Renal cortex interstitium (tissue), 15 donors: ENCODE data around the gene RPP14. TPM values are rescaled to one million over a fixed set of nuclear protein-coding genes. Genes with fewer than 3 reads are reported as not detected.
"Not testable (repeated sequence)": the region's sequence is repeated elsewhere in the genome, so short reads cannot be mapped to it uniquely, and the experiment has no call there.

Experiments used
- DNase-seq, 11 donors: peaks; one replicate each; pipeline ENCODE4 v3.0.0-alpha.2; 2013; ENCODE audit warnings: low read depth in 9 of 11, low spot score in 4 of 11; ENCODE audit errors: extremely low read depth in 1 of 11
- long read RNA-seq, 16 experiments: transcript quantifications; one replicate each; lab custom pipeline, GENCODE V29; 2026
- polyA plus RNA-seq, 3 donors: library from polyadenylated mRNA; unstranded; fragments of 120-200 nt; gene quantifications; one replicate each; pipeline ENCODE4 v1.2.1, GENCODE V29; 2013; ENCODE audit not compliant: insufficient read length in 3 of 3

Gene RPP14
- 10 to 100 TPM; 19.8 to 23.4 (median 21.1) TPM for polyA plus RNA-seq
- long read RNA-seq, donor 1, full-length matches to known transcripts: 4 of 4 reads
- long read RNA-seq, donor 1, partial matches to known transcripts: 0 of 4 reads
- long read RNA-seq, donor 1, other reads (novel, unspliced or antisense): 0 of 4 reads
- long read RNA-seq, donor 2, full-length matches to known transcripts: 5 of 5 reads
- long read RNA-seq, donor 2, partial matches to known transcripts: 0 of 5 reads
- long read RNA-seq, donor 2, other reads (novel, unspliced or antisense): 0 of 5 reads
- long read RNA-seq, donor 3, full-length matches to known transcripts: 14 of 14 reads
- long read RNA-seq, donor 3, partial matches to known transcripts: 0 of 14 reads
- long read RNA-seq, donor 3, other reads (novel, unspliced or antisense): 0 of 14 reads
- long read RNA-seq, donor 4, full-length matches to known transcripts: 6 of 6 reads
- long read RNA-seq, donor 4, partial matches to known transcripts: 0 of 6 reads
- long read RNA-seq, donor 4, other reads (novel, unspliced or antisense): 0 of 6 reads
- long read RNA-seq, donor 5: 0 reads
- long read RNA-seq, donor 6, full-length matches to known transcripts: 3 of 3 reads
- long read RNA-seq, donor 6, partial matches to known transcripts: 0 of 3 reads
- long read RNA-seq, donor 6, other reads (novel, unspliced or antisense): 0 of 3 reads
- long read RNA-seq, donor 7, full-length matches to known transcripts: 4 of 4 reads
- long read RNA-seq, donor 7, partial matches to known transcripts: 0 of 4 reads
- long read RNA-seq, donor 7, other reads (novel, unspliced or antisense): 0 of 4 reads
- long read RNA-seq, donor 8, full-length matches to known transcripts: 14 of 14 reads
- long read RNA-seq, donor 8, partial matches to known transcripts: 0 of 14 reads
- long read RNA-seq, donor 8, other reads (novel, unspliced or antisense): 0 of 14 reads
- long read RNA-seq, donor 9, full-length matches to known transcripts: 6 of 6 reads
- long read RNA-seq, donor 9, partial matches to known transcripts: 0 of 6 reads
- long read RNA-seq, donor 9, other reads (novel, unspliced or antisense): 0 of 6 reads
- long read RNA-seq, donor 10, full-length matches to known transcripts: 11 of 11 reads
- long read RNA-seq, donor 10, partial matches to known transcripts: 0 of 11 reads
- long read RNA-seq, donor 10, other reads (novel, unspliced or antisense): 0 of 11 reads
- long read RNA-seq, donor 11, full-length matches to known transcripts: 3 of 3 reads
- long read RNA-seq, donor 11, partial matches to known transcripts: 0 of 3 reads
- long read RNA-seq, donor 11, other reads (novel, unspliced or antisense): 0 of 3 reads
- long read RNA-seq, donor 12, full-length matches to known transcripts: 5 of 5 reads
- long read RNA-seq, donor 12, partial matches to known transcripts: 0 of 5 reads
- long read RNA-seq, donor 12, other reads (novel, unspliced or antisense): 0 of 5 reads
- long read RNA-seq, donor 13, full-length matches to known transcripts: 10 of 10 reads
- long read RNA-seq, donor 13, partial matches to known transcripts: 0 of 10 reads
- long read RNA-seq, donor 13, other reads (novel, unspliced or antisense): 0 of 10 reads
- long read RNA-seq, donor 14, full-length matches to known transcripts: 5 of 5 reads
- long read RNA-seq, donor 14, partial matches to known transcripts: 0 of 5 reads
- long read RNA-seq, donor 14, other reads (novel, unspliced or antisense): 0 of 5 reads
- long read RNA-seq, donor 15, full-length matches to known transcripts: 3 of 18 reads
- long read RNA-seq, donor 15, partial matches to known transcripts: 15 of 18 reads
- long read RNA-seq, donor 15, other reads (novel, unspliced or antisense): 0 of 18 reads
- long read RNA-seq, donor 16, full-length matches to known transcripts: 14 of 14 reads
- long read RNA-seq, donor 16, partial matches to known transcripts: 0 of 14 reads
- long read RNA-seq, donor 16, other reads (novel, unspliced or antisense): 0 of 14 reads

DNA sequence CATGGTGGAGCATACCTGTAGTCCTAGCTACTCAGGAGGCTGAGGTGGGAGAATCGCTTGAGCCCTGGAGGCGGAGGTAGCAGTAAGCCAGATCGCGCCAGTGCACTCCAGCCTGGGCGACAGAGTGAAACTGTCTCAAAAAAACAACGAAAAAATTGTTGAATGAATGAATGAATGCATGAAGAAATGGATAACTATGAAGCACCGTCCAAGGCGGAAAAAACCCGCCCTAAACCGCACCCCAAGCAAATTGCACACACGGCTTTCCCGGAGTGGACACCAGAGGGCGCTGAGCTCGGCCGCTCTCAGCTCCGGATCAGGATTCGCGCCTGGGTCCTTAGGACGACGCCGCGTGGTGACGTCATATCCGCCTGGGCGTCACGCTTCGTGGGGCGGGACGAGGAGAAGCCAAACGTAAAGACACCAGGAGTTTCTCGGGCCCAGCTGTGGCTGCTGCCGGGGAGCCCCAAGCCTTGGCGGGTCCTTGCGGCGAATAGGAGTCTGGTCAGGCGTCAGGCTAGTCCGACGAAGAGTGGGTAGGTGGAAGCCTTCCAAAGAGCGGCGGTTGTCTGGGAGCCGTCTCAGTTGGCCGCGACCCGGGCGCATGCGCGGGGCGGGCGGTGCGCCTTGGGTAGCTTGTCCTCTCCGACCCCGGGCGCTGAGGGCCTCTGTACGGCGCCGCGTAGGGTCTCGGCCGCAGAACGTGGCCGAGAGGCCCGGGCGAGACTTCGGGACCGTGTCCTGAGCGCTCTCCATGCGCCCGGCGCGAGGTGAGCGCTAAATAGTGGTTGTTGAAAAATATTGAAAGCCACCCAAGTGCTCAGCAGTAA lies at the start of gene RPP14, which contains the start of gene HTD2:
TSS of gene RPP14 (plus strand) at position 364 of the 830 bp plus-strand sequence. CDS start 4,085 bp downstream, outside the sequence.
TSS of gene HTD2 (plus strand) at position 639 of the 830 bp plus-strand sequence. CDS start 11,094 bp downstream, outside the sequence.
- peak; percentile 92 to 99 (median 98) for DNase-seq

DNA sequence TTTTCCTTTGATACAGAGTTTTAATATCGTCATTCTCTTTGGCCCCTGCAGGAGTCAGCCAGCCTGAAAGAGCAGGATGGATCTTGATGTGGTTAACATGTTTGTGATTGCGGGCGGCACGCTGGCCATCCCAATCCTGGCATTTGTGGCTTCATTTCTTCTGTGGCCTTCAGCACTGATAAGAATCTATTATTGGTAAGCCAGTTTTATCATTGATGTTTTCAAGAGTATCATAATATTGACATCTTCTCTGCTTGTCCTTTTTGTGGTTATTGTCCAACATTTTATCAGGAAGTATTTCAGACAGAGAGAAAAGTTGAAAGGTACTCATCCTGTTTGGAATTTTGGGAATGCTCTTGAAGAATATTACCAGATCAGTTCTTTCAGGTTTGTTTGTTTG lies 49.5 kb upstream of the RPP14 start:
- DNase-seq: no peak

DNA sequence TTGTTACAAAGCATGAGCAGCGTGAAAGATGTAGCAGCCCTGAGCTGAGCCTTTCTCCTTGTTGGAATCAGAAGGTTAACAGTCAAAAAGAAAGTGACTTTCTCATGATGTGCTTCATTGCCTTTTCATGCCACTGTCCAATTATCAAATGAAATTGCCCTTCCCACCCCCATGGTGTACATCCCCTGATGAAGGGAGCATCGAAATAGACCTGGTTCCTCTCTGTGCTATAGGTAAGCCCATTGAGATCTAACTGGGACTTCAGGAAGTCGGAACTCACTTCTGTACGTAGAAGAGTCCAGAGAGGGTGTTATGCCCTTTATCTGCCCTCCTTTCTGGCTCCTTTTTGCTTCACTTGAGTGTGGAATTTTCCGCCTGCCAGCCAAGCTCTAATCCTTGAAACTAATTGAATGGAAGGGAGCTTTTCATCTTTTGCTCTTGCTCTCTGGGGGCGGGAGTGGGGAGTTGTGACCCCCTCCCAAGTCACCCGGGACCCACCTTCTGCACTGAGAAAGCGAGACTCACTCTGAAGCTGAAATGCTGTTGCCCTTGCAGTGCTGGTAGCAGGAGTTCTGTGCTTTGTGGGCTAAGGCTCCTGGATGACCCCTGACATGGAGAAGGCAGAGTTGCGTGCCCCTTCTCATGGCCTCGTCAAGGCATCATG lies 47.5 kb upstream of the RPP14 start:
- DNase-seq: no peak

DNA sequence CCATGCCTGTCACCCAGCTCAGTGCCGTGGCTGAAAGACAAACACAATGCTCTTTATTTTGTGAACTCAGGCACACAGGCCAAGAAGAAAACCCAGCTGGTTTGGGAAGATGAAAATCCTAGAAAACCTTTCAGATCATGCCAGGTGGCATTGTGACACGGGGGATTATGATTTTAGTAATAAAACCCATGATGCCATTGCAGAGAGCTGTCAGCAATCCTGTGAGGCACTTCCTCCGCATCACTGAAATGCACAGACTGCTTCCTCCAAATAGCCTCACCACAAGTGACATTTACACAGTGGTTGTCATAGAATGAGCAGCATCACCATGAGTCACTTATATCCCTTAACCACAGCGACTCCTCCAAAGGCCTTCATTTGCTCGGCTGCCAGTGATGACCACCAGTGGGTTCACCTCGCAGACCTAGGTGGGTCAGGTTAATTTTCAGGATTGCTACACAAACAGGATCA lies 45.7 kb upstream of the RPP14 start:
- no peak for DNase-seq

DNA sequence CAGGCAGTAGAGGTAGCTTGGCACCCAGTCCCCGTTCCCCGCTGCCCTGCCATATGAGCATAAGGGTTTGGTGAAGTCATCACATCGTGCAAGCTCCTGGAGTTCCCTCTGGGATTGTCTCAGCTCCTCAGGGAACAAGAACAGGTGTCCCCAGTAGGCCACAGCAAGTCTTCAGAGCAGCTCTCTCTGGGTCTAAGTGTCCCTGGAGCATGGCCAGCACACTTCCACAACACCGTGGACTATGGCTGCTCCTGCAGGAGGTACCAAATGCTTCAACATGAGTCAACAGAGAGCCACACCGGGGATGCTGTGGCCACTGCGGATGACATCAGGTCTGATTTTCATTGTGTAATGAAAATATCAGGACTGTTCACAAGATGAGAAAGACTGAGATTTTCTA lies 45.3 kb upstream of the RPP14 start:
- DNase-seq: no peak

DNA sequence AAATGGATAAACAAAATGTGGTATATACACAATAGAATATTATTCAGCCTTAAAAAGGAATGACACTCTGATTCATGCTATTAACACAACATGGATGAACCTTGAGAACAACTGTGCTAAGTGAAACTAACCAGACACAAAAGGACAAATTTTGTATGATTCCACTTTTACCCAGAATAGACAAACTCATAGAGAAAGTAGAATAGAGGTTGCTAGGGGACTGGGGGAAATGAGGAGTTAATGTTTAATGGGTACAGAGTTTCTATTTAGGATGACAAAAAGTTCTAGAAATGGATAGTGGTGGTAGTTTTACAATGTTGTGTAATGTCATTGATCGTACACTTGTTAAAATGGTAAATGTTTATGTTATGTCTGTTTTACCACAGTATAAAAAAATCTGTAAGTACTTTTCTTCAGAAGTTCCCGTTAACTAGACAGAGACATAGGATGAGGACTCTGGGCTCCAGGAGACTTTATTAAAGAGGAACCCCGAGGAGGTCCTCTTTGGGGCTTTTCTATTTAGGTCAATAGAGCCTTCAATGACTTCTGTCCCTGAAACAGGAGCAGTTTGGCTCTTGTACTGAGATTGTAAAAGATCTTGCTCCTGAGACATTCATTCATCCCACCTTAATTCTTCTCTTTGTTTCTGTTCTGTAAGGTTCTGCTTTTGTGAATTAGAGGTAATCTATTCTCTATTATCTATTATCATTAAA lies 43.9 kb upstream of the RPP14 start:
- DNase-seq: no peak

DNA sequence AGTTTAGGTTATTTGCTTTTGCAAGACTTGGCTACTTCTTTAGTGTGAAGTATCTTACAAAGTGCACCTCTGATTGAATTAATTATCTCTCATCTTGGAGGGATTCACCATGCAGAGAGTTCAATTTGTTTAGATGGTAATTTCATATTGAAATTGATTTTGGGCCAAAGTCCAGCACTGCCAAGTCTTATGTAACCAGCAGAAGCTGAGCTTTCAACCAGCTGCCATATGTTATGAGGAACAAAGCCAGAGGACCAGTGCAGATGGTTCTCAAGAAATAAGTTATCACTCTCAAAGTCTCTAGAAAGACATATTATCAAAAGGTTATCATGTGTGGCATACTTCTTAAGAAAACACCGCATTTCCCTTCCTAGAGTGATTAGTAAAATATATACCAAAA lies 39.5 kb upstream of the RPP14 start:
- DNase-seq: no peak

DNA sequence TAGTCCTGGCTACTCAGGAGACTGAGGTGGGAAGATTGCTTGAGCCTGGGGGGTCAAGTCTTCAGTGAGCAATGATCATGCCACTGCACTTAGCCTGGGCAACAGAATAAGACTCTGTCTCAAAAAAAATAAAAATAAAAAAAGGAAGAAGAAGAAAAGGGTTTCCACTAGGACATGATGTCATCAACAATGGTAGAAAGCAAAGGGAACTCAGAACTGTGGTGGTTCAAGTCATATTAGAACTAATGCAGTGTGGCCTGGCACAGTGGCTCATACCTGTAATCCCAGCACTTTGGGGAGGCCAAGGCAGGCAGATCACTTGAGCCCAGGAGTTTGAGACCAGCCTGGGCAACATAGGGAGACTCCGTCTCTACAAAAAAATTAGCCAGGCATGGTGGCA lies 38.5 kb upstream of the RPP14 start:
- not testable (repeated sequence) for DNase-seq

DNA sequence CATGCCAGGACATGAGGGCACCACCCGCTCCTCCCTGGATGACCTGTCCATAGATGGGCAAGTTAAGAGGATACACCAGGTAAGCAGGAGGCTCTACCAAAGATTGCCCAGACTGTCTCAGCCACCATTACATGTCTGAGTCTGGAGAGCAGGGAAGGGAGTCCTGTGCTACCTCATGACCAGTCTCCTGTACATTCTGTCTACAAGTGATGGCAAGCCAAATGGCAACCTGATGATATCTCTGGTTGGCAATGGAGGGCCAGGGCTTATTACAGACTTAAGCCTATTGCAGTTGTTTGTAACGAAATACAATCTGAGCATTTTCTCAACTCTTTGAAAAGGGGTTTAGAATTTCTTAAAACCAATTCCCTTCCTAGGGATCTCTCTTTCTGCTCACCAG lies 36.7 kb upstream of the RPP14 start:
- DNase-seq: no peak

DNA sequence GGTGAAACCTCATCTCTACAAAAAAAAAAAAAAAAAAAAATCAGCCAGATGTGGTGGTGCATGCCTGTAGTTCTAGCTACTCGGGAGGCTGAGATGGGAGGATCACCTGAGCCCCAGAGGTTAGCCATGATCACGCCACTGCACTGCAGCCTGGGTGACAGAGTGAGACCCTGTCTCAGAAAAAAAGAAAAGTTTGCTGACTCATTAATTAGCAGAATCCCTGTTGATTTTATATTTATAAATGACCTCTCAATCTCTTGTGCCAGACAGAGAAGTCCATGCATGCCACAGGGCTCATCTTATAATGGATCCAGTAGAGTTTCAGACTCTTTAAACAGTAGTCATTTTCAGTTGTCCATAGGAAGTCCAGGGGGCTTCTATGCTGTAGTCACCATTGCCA lies 35.6 kb upstream of the RPP14 start:
- no peak for DNase-seq

DNA sequence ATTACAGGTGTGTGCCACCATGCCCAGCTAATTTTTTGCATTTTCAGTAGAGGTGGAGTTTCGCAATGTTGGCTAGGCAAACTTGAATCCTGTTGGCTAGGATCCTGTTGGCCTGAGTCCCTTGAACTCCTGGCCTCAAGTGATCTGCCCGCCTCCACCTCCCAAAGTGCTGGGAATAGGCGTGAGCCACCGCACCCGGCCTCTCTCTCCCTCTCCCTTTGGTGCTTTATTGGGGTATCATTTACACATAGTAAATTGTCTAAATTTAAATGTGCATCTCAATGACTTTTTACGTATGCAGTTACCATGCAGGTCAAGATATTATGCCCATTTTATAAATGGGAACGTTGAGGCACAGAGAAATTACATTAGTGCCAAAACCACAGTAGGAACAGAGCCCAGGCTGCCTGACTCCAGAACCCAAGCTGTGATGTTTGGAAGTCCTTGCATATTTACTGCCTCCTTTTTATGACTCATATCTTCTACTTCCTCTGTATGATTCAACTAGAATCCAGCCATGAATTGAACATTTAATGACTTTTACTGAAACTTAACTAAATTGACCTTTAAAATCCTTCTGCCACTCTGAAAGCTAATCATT lies 34.0 kb upstream of the RPP14 start:
- no peak for DNase-seq

DNA sequence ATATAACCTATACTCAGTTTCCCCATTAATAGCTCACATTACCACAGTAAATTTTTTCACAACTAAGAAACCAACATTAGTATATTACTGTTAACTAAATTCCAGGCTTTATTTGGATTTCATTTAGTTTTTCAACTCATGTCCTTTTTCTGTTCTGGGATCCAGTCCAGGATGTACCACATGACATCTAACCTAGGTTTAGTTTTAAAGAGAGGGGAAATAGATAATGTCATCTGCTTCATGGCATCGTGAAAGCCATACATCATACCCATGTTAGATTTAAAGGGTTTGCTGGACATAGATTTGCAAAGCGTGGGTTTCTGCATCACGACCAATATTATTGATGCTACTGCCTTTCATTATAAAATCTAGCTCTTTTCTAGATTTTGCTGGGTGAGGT lies 33.2 kb upstream of the RPP14 start:
- DNase-seq: no peak

DNA sequence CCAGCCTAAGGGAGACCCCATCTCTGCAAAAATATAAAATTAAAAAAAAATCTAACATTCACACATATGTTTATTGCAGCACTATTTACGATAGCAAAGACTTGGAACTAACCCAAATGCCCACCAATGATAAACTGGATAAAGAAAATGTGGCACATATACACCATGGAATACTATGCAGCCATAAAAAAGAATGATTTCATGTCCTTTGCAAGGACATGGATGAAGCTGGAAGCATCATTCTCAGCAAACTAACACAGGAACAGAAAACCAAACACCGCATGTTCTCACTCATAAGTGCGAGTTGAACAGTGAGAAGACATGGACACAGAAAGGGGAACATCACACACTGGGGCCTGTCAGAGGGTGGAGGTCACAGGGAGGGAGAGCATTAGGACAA lies 32.7 kb upstream of the RPP14 start:
- DNase-seq: not testable (repeated sequence)

DNA sequence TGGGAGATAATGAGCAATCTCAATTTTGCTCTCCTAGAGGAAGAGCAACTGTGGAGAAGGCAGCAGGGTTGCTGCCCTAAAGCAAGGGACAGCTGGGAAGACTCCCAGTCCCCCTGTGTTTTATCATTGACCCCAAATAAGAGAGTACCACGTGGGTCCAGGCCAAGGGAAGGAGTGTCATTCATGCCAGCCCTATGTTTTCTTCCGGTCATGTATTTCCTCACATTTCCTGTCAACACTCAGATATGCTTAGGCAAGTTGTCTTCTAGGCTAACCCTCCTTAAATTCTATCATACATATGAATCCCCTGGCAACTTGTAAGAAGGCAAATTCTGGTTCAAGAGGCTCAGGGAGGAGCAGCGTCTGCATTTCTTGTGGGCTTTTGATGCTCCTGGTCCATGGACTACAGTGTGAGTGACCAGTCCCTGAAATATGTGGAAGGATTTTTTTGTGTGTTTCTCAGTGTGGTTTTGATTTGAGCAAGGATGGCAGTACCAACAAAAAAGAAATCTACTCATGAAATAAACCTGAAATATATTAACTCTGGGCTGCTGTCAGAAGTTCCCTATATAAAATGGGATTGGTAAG lies 31.9 kb upstream of the RPP14 start:
- no peak for DNase-seq

DNA sequence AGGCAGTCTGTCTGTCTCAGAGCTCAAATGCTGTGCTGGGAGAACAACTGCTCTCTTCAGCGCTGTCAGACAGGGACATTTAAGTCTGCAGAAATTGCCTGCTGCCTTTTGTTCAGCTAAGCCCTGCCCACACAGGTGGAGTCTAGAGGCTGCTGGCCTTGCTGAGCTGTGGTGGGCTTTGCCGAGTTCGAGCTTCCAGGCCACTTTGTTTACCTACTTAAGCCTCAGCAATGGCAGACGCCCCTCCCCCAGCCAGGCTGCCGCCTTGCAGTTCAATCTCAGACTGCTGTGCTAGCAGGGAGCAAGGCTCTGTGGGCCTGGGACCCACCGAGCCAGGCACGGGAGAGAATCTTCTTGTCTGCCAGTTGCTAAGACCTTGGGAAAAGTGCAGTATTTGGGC lies 25.0 kb upstream of the RPP14 start:
- no peak for DNase-seq
